Hepatocyte (in vitro differentiated cells): ENCODE measurements around the gene IFFO2. TPM values are rescaled to one million over a fixed set of nuclear protein-coding genes. Genes with fewer than 3 reads are reported as not detected.

Experiments
- DNase-seq: peaks from one replicate; pipeline ENCODE4 v3.0.0-alpha.2; 2016; ENCODE audit warnings: low spot score
- H2AFZ ChIP-seq: fragments of 200-600 bp; sonication (generic); 2 replicates; pipeline ENCODE4 v1.6.0; 2016; ENCODE audit warnings: antibody characterized with exemption, mild to moderate bottlenecking
- H3K27ac ChIP-seq: fragments of 200-600 bp; sonication (generic); 2 replicates; pipeline ENCODE4 v1.5.1; 2016; ENCODE audit warnings: mild to moderate bottlenecking
- H3K27me3 ChIP-seq: fragments of 200-600 bp; sonication (generic); 2 replicates; pipeline ENCODE4 v1.6.1; 2016
- H3K36me3 ChIP-seq: fragments of 200-600 bp; sonication (generic); replicated peaks from 2 replicates; pipeline ENCODE4 v1.5.1; 2016; ENCODE audit warnings: low read depth; ENCODE audit not compliant: insufficient read depth
- H3K4me1 ChIP-seq: fragments of 200-600 bp; sonication (generic); 2 replicates; pipeline ENCODE4 v1.5.1; 2016; ENCODE audit warnings: mild to moderate bottlenecking, moderate library complexity; ENCODE audit not compliant: insufficient read depth
- H3K4me2 ChIP-seq: fragments of 200-600 bp; sonication (generic); 2 replicates; pipeline ENCODE4 v1.6.0; 2016
- H3K4me3 ChIP-seq: fragments of 200-600 bp; sonication (generic); 2 replicates; pipeline ENCODE4 v1.5.1; 2016; ENCODE audit warnings: mild to moderate bottlenecking
- H3K79me2 ChIP-seq: fragments of 200-600 bp; sonication (generic); 2 replicates; pipeline ENCODE4 v1.6.0; 2017; ENCODE audit warnings: mild to moderate bottlenecking
- H3K9me2 ChIP-seq: fragments of 200-600 bp; sonication (generic); replicated peaks from 2 replicates; pipeline ENCODE4 v1.6.0; 2017; ENCODE audit warnings: mild to moderate bottlenecking; ENCODE audit not compliant: insufficient read depth
- H3K9me3 ChIP-seq: fragments of 200-600 bp; sonication (generic); 2 replicates; pipeline ENCODE4 v1.5.1; 2016; ENCODE audit warnings: low read depth, mild to moderate bottlenecking
- H4K20me1 ChIP-seq: fragments of 200-600 bp; sonication (generic); 2 replicates; pipeline ENCODE4 v1.6.0; 2016; ENCODE audit warnings: mild to moderate bottlenecking; ENCODE audit not compliant: insufficient read depth, poor library complexity, severe bottlenecking
- EZH2 ChIP-seq: fragments of 200-600 bp; sonication (generic); IDR thresholded peaks from 2 replicates; pipeline ENCODE4 v1.6.1; 2016; ENCODE audit warnings: antibody characterized with exemption, mild to moderate bottlenecking, borderline replicate concordance
- EZH2phosphoT487 ChIP-seq: fragments of 200-600 bp; sonication (generic); IDR thresholded peaks from one replicate; pipeline ENCODE4 v1.6.1; 2018; ENCODE audit warnings: antibody characterized with exemption, mild to moderate bottlenecking, low read depth, moderate library complexity; ENCODE audit not compliant: unreplicated experiment, severe bottlenecking
- WGBS: methylation state at CpG from one replicate; pipeline ENCODE4 v1.1.6; 2016; ENCODE audit warnings: low lambda C conversion rate; ENCODE audit errors: missing lambda C conversion rate; 5-methylcytosine and 5-hydroxymethylcytosine counted together
- polyA plus RNA-seq: library from polyadenylated mRNA; unstranded; fragments of >200 nt; fragmentation: Nextera tagmentation; extraction: Ambion mirVana; gene quantifications from 2 replicates; pipeline ENCODE4 v1.2.1, GENCODE V29; 2016
- total RNA-seq: library from RNA; depleted of rRNA; stranded (reverse); fragments of >200 nt; gene quantifications from 2 replicates; pipeline ENCODE4 v1.2.3, GENCODE V29; 2014
- TF ChIP-seq, protein P1 (sequence below): fragments of 200-600 bp; sonication (generic); IDR thresholded peaks from 2 replicates; pipeline ENCODE4 v1.5.1; 2016; ENCODE audit warnings: antibody characterized with exemption, mild to moderate bottlenecking; ENCODE audit not compliant: poor library complexity

The IFFO2 gene
- total and polyA plus RNA-seq, 2 experiments from 2014 or later, result 0.85 to 7.2 TPM

DNA sequence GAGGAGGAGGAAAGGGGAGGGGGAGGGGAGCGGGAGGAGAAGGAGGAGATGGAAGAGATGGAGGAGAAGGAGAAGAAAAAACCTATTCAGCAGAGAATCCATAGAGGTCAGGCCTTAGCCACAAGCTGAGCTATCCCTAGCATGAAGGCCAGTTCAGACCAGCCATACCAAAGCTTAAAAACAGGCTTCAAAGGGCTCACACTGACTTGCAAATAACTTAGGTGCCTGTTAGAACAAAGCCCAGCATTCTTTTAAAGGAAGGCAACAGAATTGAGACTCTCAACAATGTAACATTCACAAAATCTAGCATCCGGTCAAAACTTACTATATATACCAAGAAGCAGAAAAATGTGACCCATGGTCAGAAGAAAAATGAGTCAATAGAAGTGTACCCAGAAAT lies 43.6 kb upstream of the IFFO2 start:
- H3K27ac ChIP-seq, result no peak overlapping the region
- H3K4me1 ChIP-seq, result no peaks in the 10 kb centered on the region
- no peaks in the 10 kb centered on the region for H3K36me3 ChIP-seq
- no peak overlapping the region for H2AFZ ChIP-seq
- no peak overlapping the region for H3K4me3 ChIP-seq
- H3K27me3 ChIP-seq, result no peaks in the 10 kb centered on the region
- no peaks in the 10 kb centered on the region for H3K79me2 ChIP-seq
- H3K9me3 ChIP-seq, result peaks cover 7% of the 10 kb centered on the region
- no peaks in the 10 kb centered on the region for H4K20me1 ChIP-seq
- no peak overlapping the region for H3K4me2 ChIP-seq
- no peak for DNase-seq
- WGBS, result 91% methylated on average over 1 of the region's 2 CpGs
- TF ChIP-seq EZH2phosphoT487, result no peak
- TF ChIP-seq EZH2, result no peak
- TF ChIP-seq, protein P1, sequence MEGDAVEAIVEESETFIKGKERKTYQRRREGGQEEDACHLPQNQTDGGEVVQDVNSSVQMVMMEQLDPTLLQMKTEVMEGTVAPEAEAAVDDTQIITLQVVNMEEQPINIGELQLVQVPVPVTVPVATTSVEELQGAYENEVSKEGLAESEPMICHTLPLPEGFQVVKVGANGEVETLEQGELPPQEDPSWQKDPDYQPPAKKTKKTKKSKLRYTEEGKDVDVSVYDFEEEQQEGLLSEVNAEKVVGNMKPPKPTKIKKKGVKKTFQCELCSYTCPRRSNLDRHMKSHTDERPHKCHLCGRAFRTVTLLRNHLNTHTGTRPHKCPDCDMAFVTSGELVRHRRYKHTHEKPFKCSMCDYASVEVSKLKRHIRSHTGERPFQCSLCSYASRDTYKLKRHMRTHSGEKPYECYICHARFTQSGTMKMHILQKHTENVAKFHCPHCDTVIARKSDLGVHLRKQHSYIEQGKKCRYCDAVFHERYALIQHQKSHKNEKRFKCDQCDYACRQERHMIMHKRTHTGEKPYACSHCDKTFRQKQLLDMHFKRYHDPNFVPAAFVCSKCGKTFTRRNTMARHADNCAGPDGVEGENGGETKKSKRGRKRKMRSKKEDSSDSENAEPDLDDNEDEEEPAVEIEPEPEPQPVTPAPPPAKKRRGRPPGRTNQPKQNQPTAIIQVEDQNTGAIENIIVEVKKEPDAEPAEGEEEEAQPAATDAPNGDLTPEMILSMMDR, result no peak
- no peaks in the 10 kb centered on the region for H3K9me2 ChIP-seq

DNA sequence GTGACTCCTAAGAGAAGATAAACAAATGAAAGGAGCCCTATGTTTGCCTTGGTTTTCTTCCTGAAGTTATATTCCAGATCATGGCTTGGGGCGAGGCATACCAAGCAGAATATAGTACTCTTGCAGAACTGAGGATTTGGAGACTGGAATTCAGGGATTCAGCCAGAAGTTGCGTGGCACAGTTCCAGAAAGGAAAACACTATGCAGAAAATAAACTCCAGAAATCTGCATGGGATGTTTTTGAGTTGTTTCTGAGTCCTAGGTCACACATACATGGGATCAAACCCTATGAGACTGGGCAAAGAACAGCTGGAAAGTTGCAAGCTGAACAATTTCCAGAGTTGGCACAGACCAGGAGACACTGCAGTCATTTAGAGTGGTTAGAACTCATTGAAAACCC lies 42.9 kb upstream of the IFFO2 start:
- 73% methylated on average over 2 of the region's 2 CpGs for WGBS
- TF ChIP-seq EZH2phosphoT487 (no peak), EZH2 (no peak)
- TF ChIP-seq, protein P1, result no peak
- no peaks in the 10 kb centered on the region for H3K36me3 ChIP-seq
- no peaks in the 10 kb centered on the region for H3K4me1 ChIP-seq
- H3K4me2 ChIP-seq, result no peak overlapping the region
- no peaks in the 10 kb centered on the region for H4K20me1 ChIP-seq
- no peaks in the 10 kb centered on the region for H3K79me2 ChIP-seq
- no peaks in the 10 kb centered on the region for H3K9me2 ChIP-seq
- H3K9me3 ChIP-seq, result peaks cover 7% of the 10 kb centered on the region
- no peak overlapping the region for H3K4me3 ChIP-seq
- no peak overlapping the region for H3K27ac ChIP-seq
- H3K27me3 ChIP-seq, result no peaks in the 10 kb centered on the region
- no peak for DNase-seq
- no peak overlapping the region for H2AFZ ChIP-seq

- DNase-seq, result no peak
- Histone ChIP-seq H3K36me3 (no peaks in the 10 kb centered on the region), H4K20me1 (no peaks in the 10 kb centered on the region), H3K9me3 (peaks cover 7% of the 10 kb centered on the region), H3K27ac (no peak overlapping the region), H3K9me2 (peaks cover under 1% of the 10 kb centered on the region), H3K4me3 (no peak overlapping the region), H3K79me2 (no peaks in the 10 kb centered on the region), H3K27me3 (no peaks in the 10 kb centered on the region), H3K4me2 (no peak overlapping the region), H2AFZ (no peak overlapping the region), H3K4me1 (no peaks in the 10 kb centered on the region)
- WGBS, result 91% methylated on average over 9 of the region's 9 CpGs
- TF ChIP-seq EZH2phosphoT487 (no peak), EZH2 (no peak)
- TF ChIP-seq, protein P1, result no peak
These were observed 41.7 kb upstream of the IFFO2 start for GRCh38 chr1:18998016-18998724.
